Stomach (tissue), 9 donors: Measurements from ENCODE around the gene MRPL55. TPM values are rescaled to one million over a fixed set of nuclear protein-coding genes. Genes with fewer than 3 reads are reported as not detected.

ENCODE experiments used
- DNase-seq, 2 donors: peaks; one replicate each; pipeline versions ENCODE4 v3.0.0 to v3.0.0-alpha.2; 2013 to 2019
- H3K27ac ChIP-seq, 5 donors: fragments of 200-600 bp in 4 of 5; sonication (generic) in 4 of 5; one replicate each; pipeline ENCODE4 v1.5.1; 2013 to 2019; ENCODE audit warnings: mild to moderate bottlenecking in 1 of 5, moderate library complexity in 1 of 5
- H3K27me3 ChIP-seq, 3 donors: fragments of 200-600 bp; sonication (generic); one replicate each; pipeline ENCODE4 v1.5.1; 2017 to 2019; ENCODE audit warnings: mixed run types in 1 of 3
- H3K36me3 ChIP-seq, 4 donors: fragments of 200-600 bp; sonication (generic); 1 replicate in 3 of 4; 2 replicates in 1 of 4; pipeline ENCODE4 v1.5.1; 2016 to 2019
- H3K4me1 ChIP-seq, 4 donors: fragments of 200-600 bp; sonication (generic); one replicate each; pipeline ENCODE4 v1.5.1; 2016 to 2019
- H3K4me3 ChIP-seq, 4 donors: fragments of 200-600 bp; sonication (generic) in 3 of 4; one replicate each; pipeline ENCODE4 v1.5.1; 2016 to 2019; ENCODE audit warnings: mild to moderate bottlenecking in 1 of 4
- H3K9me3 ChIP-seq, 4 donors: fragments of 200-600 bp; sonication (generic); one replicate each; pipeline ENCODE4 v1.5.1; 2016 to 2019
- EP300 ChIP-seq: sonication (generic); formaldehyde crosslinking; IDR thresholded peaks from one replicate; pipeline ENCODE4 v1.6.1; 2017; ENCODE audit warnings: antibody characterized with exemption
- POLR2A ChIP-seq, 4 donors: fragments of 450-650 bp; IDR thresholded peaks; one replicate each; pipeline ENCODE4 v1.6.1; 2016; ENCODE audit warnings: antibody characterized with exemption in 4 of 4, control low read depth in 2 of 4, mild to moderate bottlenecking in 1 of 4, moderate library complexity in 1 of 4
- POLR2AphosphoS5 ChIP-seq, 3 donors: sonication (generic); formaldehyde crosslinking; IDR thresholded peaks; one replicate each; pipeline ENCODE4 v1.6.1; 2016; ENCODE audit warnings: antibody characterized with exemption in 3 of 3
- WGBS, 5 donors: extraction: QIAGEN DNeasy Blood & Tissue Kit in 3 of 5; methylation state at CpG; one replicate each; pipeline versions ENCODE4 v1.1.5 to v1.1.7; 2013 to 2018; 5-methylcytosine and 5-hydroxymethylcytosine counted together
- intact Hi-C: fragments of 100-400 bp; cut with DNase I; formaldehyde crosslinking; loops from one replicate; pipeline ENCODE4 v1.15.1; 2023; ENCODE audit warnings: low total_unique reads
- polyA plus RNA-seq, 3 donors: library from polyadenylated mRNA; stranded (reverse); fragments of 200-250 nt; gene quantifications; one replicate each; pipeline ENCODE4 v1.2.3, GENCODE V29; 2013
- total RNA-seq, 5 donors: library from RNA; depleted of rRNA; stranded (reverse); fragments of >200 nt; gene quantifications; one replicate each; pipeline versions ENCODE4 v1.1.0 to v1.2.3, GENCODE V29; 2014 to 2016
- TF ChIP-seq, protein P1 (sequence below), 7 experiments: fragments of 450-650 bp in 4 of 7; fragments of 200-600 bp in 3 of 7; sonication (generic) in 3 of 7; IDR thresholded peaks; one replicate each; pipeline ENCODE4 v1.5.1; 2016 to 2019; ENCODE audit warnings: antibody characterized with exemption in 7 of 7, control low read depth in 2 of 7, mild to moderate bottlenecking in 1 of 7
- donor health status: healthy with polysubstance abuse.
- donor health status: Bipolar disorder and iron deficiency.
- donor health status: healthy.

MRPL55 gene
- total and polyA plus RNA-seq, 8 donors: 18.7 to 158 (median 100) TPM

DNA sequence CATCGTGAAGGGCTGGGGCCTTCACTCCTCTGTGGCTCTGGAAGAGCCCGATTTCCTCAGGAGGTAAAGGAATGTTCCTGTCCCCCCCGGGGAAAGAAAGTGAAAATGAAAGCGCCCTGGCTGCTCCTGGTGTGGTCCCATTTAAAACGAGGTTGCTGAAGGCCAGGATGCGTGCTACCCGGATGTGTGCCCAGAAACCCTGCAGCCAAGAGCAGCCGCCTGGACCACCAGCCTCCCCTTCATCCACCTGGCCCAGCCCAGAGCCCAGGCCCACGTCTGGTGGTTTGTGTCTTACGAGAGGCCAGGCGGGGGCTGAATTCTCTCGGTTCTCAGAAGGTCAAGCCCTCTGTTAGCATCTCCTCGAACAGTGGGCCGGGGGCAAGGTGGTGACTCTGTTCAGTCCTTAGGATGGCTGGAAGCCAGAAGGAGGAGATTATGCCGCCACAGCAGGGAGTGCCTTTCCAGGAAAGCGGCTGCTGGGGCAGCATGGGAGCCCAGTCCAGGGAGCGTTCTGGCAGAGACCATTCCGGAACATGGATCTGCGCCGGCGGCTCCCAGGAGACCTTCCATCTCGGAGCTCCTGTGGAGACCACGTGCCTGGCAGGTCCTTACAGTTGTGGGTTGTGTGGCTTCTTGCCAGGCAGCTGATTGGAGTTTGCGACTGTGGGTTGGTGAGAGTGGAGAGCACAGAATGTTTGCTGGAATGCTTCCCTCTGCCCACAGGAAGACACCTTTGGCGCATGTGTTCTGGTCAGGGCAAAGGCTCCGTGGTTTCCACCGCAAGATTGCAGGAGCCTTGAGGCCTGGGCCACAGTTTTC, 32.3 kb upstream of the MRPL55 start:
- Histone ChIP-seq H3K36me3 (peaks cover 4 to 17% (median 15%) of the 10 kb centered on the region in 4 donors), H3K9me3 (no peaks in the 10 kb centered on the region), H3K4me3 (peak overlapping the region; percentile 65 to 97 (median 88)), H3K27me3 (no peaks in the 10 kb centered on the region), H3K4me1 (peaks cover 38 to 61% (median 53%) of the 10 kb centered on the region in 4 donors), H3K27ac (peak overlapping the region; percentile 97 to 99 (median 99))
- peak; percentile 59 to 78 for DNase-seq
- WGBS, 5 donors: 9 to 25% (median 19%) methylated on average over 23 to 27 of the region's 27 CpGs
- intact Hi-C loops: loop anchor here (10.0 kb wide), 1 partner anchor 47 kb away; no protein-coding TSS in a partner anchor
- TF ChIP-seq, protein P1, sequence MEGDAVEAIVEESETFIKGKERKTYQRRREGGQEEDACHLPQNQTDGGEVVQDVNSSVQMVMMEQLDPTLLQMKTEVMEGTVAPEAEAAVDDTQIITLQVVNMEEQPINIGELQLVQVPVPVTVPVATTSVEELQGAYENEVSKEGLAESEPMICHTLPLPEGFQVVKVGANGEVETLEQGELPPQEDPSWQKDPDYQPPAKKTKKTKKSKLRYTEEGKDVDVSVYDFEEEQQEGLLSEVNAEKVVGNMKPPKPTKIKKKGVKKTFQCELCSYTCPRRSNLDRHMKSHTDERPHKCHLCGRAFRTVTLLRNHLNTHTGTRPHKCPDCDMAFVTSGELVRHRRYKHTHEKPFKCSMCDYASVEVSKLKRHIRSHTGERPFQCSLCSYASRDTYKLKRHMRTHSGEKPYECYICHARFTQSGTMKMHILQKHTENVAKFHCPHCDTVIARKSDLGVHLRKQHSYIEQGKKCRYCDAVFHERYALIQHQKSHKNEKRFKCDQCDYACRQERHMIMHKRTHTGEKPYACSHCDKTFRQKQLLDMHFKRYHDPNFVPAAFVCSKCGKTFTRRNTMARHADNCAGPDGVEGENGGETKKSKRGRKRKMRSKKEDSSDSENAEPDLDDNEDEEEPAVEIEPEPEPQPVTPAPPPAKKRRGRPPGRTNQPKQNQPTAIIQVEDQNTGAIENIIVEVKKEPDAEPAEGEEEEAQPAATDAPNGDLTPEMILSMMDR (IDR thresholded peaks at IDR 0.05): no peak
- TF ChIP-seq POLR2AphosphoS5 (IDR thresholded peaks at IDR 0.05): peak in 1 of 3 donors; percentile 5

DNA sequence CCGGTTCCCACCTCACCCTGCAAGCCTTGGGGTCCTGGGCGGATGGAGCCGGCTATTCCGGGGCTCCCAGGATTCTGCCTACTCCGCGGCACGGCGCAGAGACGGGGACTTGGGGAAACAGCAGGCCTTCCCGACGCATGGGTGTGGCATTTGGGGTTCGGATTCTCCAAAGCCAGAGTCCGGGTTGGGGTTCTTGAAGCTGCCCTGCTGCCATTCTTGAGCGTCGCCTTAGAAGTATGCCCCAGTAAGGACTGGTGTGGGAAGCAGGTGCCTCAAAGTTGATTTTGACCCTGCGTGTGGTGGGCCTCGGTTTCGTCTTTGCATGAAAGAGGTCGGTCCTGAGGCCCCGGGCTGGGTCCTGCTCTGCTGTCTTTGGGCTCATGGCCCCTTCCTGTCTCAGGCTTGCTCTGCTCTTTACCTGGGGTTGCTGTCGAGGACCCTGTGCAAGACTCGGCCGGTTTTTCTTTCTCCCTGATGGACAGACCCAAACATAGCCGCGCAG, 31.7 kb upstream of the MRPL55 start:
- Histone ChIP-seq H3K27me3 (no peaks in the 10 kb centered on the region), H3K9me3 (no peaks in the 10 kb centered on the region), H3K36me3 (peaks cover 0 to 10% (median 8%) of the 10 kb centered on the region in 4 donors), H3K4me3 (peak overlapping the region; percentile 65 to 97 (median 88)), H3K27ac (peak overlapping the region; percentile 97 to 99 (median 99)), H3K4me1 (peaks cover 38 to 57% (median 53%) of the 10 kb centered on the region in 4 donors)
- 1 to 4% (median 2%) methylated on average over 15 to 25 of the region's 25 CpGs for WGBS, 5 donors
- DNase-seq: no peak
- TF ChIP-seq, protein P1 (IDR thresholded peaks at IDR 0.05): no peak
- TF ChIP-seq POLR2AphosphoS5 (IDR thresholded peaks at IDR 0.05): no peak
- TF ChIP-seq POLR2A (IDR thresholded peaks at IDR 0.05): no peak
- no peak for TF ChIP-seq EP300
- intact Hi-C loops: loop anchor here (10.0 kb wide), 1 partner anchor 46 kb away; no protein-coding TSS in a partner anchor

DNA sequence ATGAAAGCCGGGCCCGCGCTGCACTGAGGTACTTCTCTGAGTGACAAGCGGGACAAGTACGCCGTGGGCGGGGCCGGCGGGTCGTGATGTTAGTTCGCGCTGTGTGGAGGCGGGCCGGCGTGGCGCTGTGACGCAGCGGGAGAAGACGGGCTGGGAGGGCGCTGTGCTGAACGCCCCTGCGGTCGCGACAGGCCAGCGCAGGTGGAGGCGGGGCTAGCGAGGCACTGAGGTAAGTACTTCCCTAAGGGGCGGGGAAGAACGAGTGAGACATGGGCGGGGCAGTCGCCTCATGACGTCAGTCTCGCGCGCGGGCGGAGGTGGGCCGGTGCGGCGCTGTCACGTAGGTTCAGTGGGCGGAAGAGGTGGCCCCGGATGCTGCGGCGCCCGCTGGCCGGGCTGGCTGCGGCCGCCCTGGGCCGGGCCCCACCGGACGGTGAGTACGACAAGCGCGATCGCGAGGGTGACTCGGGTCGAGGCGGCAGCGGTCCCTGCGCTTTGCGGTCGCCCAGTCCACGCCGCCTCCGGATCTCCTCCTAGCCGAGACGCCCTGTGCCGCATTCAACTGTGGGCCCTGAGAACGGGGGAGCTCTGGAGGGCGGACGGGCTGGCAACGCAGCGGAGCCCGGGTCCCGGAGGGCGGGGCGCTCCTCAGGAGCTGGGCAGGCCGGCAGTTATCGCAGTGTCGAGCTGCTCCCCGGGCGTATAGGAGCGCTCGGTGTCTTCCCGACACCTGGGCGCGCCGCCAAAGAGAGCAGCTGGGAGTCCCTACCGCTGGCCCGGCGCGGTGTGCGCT, 31.0 kb upstream of the MRPL55 start, which contains the start of gene GUK1:
Gene GUK1, plus strand, starts transcription at position 349 of the 793 bp plus-strand sequence. Its CDS starts 24 bp downstream, at position 373.
- Histone ChIP-seq H3K4me3 (peak within 1 kb of the TSS; percentile 65 to 97 (median 88)), H3K27me3 (no peaks in the 10 kb centered on the region), H3K27ac (peak within 1 kb of the TSS; percentile 97 to 99 (median 99)), H3K9me3 (no peaks in the 10 kb centered on the region), H3K36me3 (peaks cover 0 to 4% (median 2%) of the 10 kb centered on the region in 4 donors), H3K4me1 (peaks cover 38 to 51% (median 50%) of the 10 kb centered on the region in 4 donors)
- DNase-seq: peak; percentile 100
- intact Hi-C loops: loop anchor here (10.0 kb wide), 1 partner anchor 45 kb away; no protein-coding TSS in a partner anchor
- 0 to 2% (median 0%) methylated on average over 22 to 95 of the region's 95 CpGs for WGBS, 5 donors
- TF ChIP-seq POLR2A (IDR thresholded peaks at IDR 0.05): peak in 2 of 4 donors; percentile 82 to 98
- TF ChIP-seq EP300: no peak
- TF ChIP-seq, protein P1 (IDR thresholded peaks at IDR 0.05): peak in 5 of 7 experiments; percentile 11 to 55 (median 19)
- peak; percentile 97 to 99 (median 98) for TF ChIP-seq POLR2AphosphoS5 (IDR thresholded peaks at IDR 0.05)
